Measurements from ENCODE around the gene RSL1D1.
"Not testable (repeated sequence)": the region's sequence is repeated elsewhere in the genome, so short reads cannot be mapped to it uniquely, and the experiment has no call there.

The RSL1D1 gene

GRCh38 chr16:11843861-11844260 lies 7.5 kb downstream of the RSL1D1 start:
- no peak for DNase-seq (ENCODE audit: low read depth in 2 of 2)

GRCh38 chr16:11843206-11843605 lies 8.1 kb downstream of the RSL1D1 start:
- DNase-seq (ENCODE audit: low read depth in 2 of 2) = no peak

GRCh38 chr16:11841026-11841425 lies 10.3 kb downstream of the RSL1D1 start:
- no peak for DNase-seq (ENCODE audit: low read depth in 2 of 2)

GRCh38 chr16:11836650-11837244 lies 14.6 kb downstream of the RSL1D1 start:
- no peak for DNase-seq (ENCODE audit: low read depth in 2 of 2)

DNA sequence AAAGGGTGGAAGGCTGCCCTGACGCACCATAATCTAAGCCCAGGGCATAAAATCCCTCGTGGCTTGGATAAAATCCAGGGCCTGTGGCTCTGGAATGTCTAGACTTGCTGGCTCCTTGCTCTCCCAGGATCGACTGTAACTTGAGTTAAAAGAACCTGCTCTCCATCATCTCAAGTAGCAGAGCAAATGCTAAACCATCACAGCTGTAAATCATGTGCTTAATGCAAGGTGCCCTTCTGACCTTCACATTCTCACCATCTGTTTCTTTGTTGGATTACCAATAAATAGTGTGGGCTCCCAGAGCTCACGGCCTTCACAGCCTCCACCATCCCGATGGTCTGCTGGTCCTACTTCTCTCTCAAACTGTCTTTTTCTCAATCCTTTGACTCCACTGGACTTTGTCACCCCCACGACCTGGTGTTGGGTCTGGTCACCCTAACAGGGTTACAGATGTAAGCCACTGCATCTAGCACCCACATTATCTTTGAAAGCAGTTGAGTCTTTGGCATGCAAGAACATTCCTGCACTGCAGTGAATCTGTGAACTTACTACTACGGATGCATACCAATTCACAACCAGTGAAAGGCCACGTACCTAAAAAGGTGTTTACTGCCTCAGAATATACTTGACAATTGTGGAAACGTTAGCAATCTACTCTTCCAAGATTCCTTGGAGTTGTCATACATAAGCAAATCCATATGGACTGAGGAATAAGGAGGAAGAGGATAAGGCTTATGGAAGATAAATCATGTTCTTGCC lies 15.3 kb downstream of the RSL1D1 start:
- no peak for DNase-seq (ENCODE audit: low read depth in 2 of 2)

DNA sequence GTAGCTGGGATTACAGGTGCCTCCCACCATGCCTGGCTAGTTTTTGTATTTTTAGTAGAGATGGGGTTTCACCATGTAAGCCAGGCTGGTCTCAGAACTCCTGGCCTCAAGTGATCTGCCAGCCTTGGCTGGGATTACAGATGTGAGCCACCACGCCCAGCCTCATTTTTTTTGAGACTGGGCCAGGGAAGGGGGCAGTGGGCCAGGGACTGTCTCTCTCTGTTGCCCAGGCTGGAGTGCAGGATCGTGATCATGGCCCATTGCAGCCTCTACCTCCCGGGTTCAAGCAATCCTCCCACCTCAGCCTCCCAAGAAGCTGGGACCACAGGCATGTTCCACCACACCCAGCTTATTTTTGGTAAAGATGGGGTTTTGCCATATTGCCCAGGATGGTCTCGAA lies 16.0 kb downstream of the RSL1D1 start:
- DNase-seq (ENCODE audit: low read depth in 2 of 2) = no peak

DNA sequence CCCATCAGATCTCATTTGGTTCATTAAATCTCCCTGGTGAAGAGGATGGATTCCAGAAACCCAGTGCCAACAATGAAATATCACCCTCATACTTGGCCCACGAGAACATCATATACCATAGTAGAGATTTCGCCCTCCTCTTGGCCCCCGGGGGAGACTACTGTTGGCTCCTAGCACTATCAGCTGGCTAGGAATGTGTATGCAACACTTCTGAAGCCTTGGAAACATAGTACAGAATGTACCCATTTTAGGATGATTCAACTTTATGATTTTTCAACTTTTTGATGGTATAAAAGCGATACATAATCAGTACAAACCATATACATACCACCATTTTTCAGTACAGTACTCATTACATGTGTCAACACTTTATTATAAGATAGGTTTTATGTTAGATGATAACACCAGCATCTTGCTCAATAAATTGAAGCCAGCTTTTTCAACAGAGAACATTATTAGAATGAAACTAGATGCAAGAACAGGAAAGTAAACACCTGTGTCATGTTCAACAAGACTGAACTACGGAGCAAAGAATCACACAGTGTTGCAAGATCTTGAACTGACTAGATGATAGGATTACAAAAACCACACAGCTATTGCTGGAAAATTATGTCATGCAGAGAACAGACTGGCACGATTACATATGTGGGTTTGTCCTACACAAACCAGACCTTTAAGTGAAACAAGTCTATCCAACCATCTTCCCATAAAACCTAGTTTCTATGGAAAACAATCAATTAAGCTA lies 17.2 kb downstream of the RSL1D1 start:
- no peak for DNase-seq (ENCODE audit: low read depth in 2 of 2)

DNA sequence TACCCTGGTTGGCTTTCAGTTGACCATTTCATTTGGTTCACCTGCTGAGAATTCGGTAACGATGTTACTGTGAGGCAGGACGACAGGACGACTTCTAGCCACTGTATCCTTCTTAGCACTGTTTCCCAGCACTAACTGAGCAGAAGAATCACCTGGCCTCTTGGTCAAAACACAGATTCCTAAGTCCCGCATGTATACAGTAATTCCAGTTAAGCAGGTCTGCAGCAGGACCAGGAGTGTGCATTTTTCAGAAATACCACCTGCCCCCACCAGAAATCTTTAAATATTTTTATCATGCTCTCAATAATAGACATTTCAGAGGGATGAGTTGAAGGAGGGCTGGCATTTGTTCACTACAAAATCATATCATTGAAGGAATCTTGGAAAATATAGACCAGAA lies 22.6 kb downstream of the RSL1D1 start:
- DNase-seq (ENCODE audit: low read depth in 2 of 2) = no peak

GRCh38 chr16:11825520-11826165 lies 25.7 kb downstream of the RSL1D1 start:
- DNase-seq (ENCODE audit: low read depth in 2 of 2) = not testable (repeated sequence)

GRCh38 chr16:11824362-11824761 lies 27.0 kb downstream of the RSL1D1 start:
- no peak for DNase-seq (ENCODE audit: low read depth in 2 of 2)

DNA sequence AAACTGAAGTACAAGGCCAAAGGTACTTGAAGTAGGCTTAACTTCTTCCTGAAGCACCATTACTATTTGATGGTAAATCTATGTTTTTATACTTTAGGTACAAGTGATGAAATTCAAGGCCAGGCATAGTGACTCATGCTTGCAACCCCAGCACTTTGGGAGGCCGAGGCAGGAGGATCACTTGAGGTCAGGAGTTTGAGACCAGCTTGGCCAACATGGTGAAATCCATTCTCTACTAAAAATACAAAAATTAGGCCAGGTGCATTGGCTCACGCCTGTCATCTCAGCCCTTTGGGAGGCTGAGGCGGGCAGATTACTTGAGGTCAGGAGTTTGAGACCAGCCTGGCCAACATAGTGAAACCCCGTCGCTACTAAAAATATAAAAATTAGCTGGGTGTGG lies 27.7 kb downstream of the RSL1D1 start:
- DNase-seq (ENCODE audit: low read depth in 2 of 2) = not testable (repeated sequence)

DNA sequence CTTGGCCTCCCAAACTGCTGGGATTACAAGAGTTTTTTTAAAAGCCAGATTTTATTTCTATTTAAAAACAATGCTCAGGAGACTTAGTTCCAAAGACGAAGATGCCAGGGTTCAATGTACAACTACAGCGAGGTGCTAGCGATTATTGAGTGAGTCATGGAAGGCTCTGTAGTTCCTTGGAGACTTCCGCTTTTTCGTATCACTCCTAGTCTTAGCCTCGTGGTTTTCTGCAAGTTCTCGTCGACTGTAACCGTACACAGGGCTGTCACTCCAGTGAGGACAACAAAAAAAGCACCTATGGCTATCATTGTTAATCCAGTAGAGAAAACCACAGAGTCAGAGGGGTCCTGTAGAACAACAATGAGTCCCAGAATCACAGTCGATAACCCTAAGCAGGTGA lies 31.5 kb downstream of the RSL1D1 start:
- no peak for DNase-seq (ENCODE audit: low read depth in 2 of 2)

- not testable (repeated sequence) for DNase-seq (ENCODE audit: low read depth in 2 of 2)
Measured at GRCh38 chr16:11818970-11819369, 32.4 kb downstream of the RSL1D1 start.

DNA sequence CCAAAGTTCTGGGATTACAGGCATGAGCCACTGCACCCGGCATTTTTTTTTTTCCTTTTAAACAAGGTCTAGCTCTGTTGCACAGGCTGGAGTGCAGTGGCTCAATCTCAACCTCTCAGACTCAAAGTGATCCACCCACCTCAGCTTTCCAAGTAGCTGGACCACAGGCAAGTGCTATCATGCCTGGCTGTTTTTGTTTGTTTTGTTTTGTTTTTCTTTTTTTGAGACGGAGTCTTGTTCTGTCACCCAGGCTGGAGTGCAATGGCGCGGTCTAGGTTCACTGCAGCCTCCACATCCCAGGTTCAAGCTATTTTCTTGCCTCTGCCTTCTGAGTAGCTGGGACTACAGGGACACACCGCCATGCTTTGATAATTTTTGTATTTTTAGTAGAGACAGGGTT lies 35.2 kb downstream of the RSL1D1 start:
- no peak for DNase-seq (ENCODE audit: low read depth in 2 of 2)

GRCh38 chr16:11814800-11815199 lies 36.5 kb downstream of the RSL1D1 start:
- not testable (repeated sequence) for DNase-seq (ENCODE audit: low read depth in 2 of 2)

DNA sequence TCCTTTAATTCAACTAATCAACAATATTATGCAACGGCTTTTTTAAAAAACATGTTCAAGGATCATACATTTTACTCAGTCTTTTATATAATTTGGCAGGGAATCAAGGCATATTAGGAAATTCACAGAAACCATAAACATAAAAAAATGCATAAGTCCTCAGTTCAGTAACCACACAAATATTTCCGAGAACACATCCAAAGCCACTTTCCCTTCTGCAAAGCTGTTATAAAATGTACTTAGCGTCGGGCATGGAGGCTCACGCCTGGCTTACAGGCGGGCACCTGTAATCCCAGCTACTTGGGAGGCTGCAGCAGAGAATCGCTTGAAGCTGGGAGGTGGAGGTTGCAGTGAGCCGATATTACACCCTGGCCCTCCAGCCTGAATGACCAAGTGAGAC lies 44.6 kb downstream of the RSL1D1 start:
- no peak for DNase-seq (ENCODE audit: low read depth in 2 of 2)

DNA sequence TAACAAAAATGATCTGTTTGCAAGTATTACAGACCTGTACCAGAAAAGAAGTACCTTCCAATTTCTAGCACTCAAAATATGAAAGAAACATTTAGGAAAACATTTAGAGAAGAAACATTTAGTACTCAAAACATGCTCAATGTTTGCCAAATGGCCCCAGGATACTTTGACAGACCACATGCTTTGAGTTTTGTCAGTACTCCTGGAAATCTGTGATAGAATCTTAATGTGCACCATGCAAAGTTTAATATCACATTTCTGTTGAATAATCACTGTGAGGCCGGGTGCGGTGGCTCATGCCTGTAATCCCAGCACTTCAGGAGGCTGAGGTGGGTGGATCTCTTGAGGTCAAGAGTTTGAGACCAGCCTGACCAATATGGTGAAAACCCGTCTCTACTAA lies 45.8 kb downstream of the RSL1D1 start:
- no peak for DNase-seq (ENCODE audit: low read depth in 2 of 2)

GRCh38 chr16:11801481-11802021 lies 49.8 kb downstream of the RSL1D1 start:
- no peak for DNase-seq (ENCODE audit: low read depth in 2 of 2)

DNA sequence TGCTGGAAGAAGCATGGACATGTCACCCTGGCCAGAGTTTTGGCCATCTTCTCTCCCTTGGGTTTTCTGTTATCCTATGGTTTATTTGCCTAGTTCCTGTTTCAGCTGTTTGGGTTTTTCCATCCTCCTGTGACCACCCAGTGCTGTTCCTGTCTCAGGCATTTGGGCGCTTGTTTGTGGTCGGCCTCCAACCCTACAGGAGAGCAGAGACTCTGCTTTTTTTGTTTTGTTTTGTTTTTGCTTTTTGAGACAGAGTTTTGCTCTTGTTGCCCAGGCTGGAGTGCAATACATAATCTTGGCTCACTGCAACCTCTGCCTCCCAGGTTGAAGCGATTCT lies 51.0 kb downstream of the RSL1D1 start:
- DNase-seq (ENCODE audit: low read depth in 2 of 2) = no peak

DNA sequence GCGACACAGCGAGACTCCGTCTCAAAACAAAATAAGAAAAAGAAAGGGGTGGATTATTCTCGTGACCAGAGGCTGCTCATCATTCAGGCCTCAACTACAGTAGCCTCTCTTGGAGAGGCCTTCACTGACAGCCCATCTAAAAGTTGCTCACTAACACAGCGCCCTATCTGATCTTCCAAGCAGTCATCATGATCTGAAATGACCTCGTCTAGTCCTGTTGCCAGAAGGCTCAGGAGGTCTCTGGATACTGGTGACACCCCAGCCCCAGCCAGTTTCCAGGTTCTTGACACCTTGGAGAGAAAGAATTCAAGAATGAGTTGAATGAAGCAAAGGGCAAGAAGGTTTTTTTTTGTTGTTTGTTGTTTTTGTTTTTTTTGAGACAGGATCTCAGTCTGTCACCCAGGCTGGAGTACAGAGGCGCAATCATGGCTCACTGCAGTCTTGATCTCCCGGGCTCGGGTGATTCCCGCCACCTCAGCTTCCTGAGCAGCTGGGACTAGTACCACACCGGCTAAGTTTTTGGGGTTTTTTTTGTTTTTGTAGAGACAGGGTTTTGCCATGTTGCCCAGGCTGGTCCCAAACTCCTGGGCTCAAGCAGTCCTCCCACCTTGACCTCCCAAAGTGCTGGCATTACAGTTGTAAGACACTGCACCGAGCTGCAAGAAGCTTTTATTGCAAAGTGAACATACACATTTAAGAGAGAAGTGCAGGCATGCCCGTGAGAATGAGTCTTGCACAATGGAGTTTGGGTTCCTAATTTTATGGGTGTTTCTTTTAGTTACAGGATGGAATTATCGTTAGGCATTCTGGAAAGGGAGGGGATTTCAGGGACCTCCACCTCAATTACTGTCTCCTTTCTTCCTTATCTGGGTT lies 51.6 kb downstream of the RSL1D1 start:
- DNase-seq (ENCODE audit: low read depth in 2 of 2) = no peak

DNA sequence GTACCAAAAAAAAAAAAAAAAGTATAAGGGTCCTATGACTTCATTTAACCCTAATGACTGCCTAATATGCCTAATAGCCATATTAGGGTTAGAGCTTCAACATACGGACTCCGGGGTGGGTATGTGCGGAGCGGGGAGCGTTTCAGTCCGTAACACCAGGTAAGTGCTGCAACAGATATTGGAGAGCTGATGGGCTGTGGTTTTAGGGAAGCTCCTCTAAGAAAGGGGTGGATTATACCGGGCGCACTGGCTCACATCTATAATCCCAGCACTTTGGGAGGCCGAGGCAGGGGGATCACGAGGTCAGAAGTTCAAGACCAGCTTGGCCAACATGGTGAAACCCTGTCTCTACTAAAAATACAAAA lies 52.3 kb downstream of the RSL1D1 start:
- no peak for DNase-seq (ENCODE audit: low read depth in 2 of 2)

DNA sequence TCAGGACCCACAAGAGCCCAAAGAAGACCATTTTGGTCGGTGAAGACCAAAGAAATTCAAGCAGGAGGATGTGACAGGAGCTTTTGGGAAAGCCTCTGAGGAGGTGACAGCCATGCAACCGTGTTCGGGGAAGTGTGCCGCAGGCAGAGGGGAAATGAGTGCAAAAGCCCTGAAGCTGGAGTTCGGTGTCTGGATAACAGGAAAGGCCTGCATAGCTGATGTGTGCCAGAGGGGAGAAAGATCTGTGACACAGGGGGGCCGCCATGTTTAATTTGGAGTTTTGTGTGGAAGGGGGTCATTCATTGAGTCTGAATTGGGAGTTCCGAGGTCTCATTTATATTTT lies 53.4 kb downstream of the RSL1D1 start:
- DNase-seq (ENCODE audit: low read depth in 2 of 2) = no peak

Data from stimulated activated CD8-positive, alpha-beta memory T cell treated with anti-CD3 and anti-CD28 coated beads, Interleukin-2, amount 100 ng/mL, for 1 hour (primary cell).